Esophagus muscularis mucosa (tissue), 4 donors: ENCODE data around the gene DOCK10. TPM values are rescaled to one million over a fixed set of nuclear protein-coding genes. Genes with fewer than 3 reads are reported as not detected.

ENCODE experiments used
- DNase-seq: peaks from one replicate; pipeline ENCODE4 v3.0.0-alpha.2; 2017; ENCODE audit errors: extremely low spot score
- H3K27ac ChIP-seq, 4 donors: fragments of 200-600 bp; sonication (generic); replicated peaks in 1 of 4; 1 replicate in 3 of 4; 2 replicates in 1 of 4; pipeline ENCODE4 v1.5.1; 2016 to 2019; ENCODE audit warnings: mild to moderate bottlenecking in 1 of 4
- H3K27me3 ChIP-seq, 4 donors: fragments of 200-600 bp; sonication (generic); one replicate each; pipeline versions ENCODE4 v1.5.1 to v1.6.0; 2016 to 2019
- H3K36me3 ChIP-seq, 4 donors: fragments of 200-600 bp; sonication (generic); one replicate each; pipeline ENCODE4 v1.5.1; 2016 to 2019
- H3K4me1 ChIP-seq, 4 donors: fragments of 200-600 bp; sonication (generic); one replicate each; pipeline ENCODE4 v1.5.1; 2016 to 2019
- H3K4me3 ChIP-seq, 4 donors: fragments of 200-600 bp; sonication (generic); 1 replicate in 2 of 4; 2 replicates in 2 of 4; pipeline ENCODE4 v1.5.1; 2016 to 2019; ENCODE audit warnings: mild to moderate bottlenecking in 4 of 4, moderate library complexity in 1 of 4
- H3K9me3 ChIP-seq, 4 donors: fragments of 200-600 bp; sonication (generic); 1 replicate in 3 of 4; 2 replicates in 1 of 4; pipeline ENCODE4 v1.5.1; 2016 to 2019
- EP300 ChIP-seq: sonication (generic); formaldehyde crosslinking; IDR thresholded peaks from one replicate; pipeline ENCODE4 v1.6.1; 2017; ENCODE audit warnings: antibody characterized with exemption
- POLR2A ChIP-seq: fragments of 450-650 bp; IDR thresholded peaks from one replicate; pipeline ENCODE4 v1.6.1; 2017; ENCODE audit warnings: antibody characterized with exemption, moderate library complexity, mild to moderate bottlenecking, low read depth
- POLR2AphosphoS5 ChIP-seq, 2 donors: sonication (generic); formaldehyde crosslinking; IDR thresholded peaks; one replicate each; pipeline ENCODE4 v1.6.1; 2017; ENCODE audit warnings: antibody characterized with exemption in 2 of 2
- WGBS: methylation state at CpG from one replicate; pipeline ENCODE4 v1.1.5; 2018; 5-methylcytosine and 5-hydroxymethylcytosine counted together
- intact Hi-C: fragments of 100-400 bp; cut with DNase I; formaldehyde crosslinking; loops from one replicate; pipeline ENCODE4 v1.15.1; 2023
- total RNA-seq, 4 donors: library from RNA; depleted of rRNA; stranded (reverse); fragments of >200 nt; gene quantifications; one replicate each; pipeline versions ENCODE4 v1.1.0 to v1.2.1, GENCODE V29; 2016
- TF ChIP-seq, protein P1 (sequence below), 3 experiments: fragments of 200-600 bp in 2 of 3; fragments of 450-650 bp in 1 of 3; sonication (generic) in 2 of 3; IDR thresholded peaks; one replicate each; pipeline ENCODE4 v1.5.1; 2017 to 2019; ENCODE audit warnings: antibody characterized with exemption in 3 of 3, mild to moderate bottlenecking in 2 of 3, moderate library complexity in 1 of 3

Gene DOCK10
- total RNA-seq, 4 donors from 2014 or later: 1.9 to 11.6 (median 6.3) TPM

DNA sequence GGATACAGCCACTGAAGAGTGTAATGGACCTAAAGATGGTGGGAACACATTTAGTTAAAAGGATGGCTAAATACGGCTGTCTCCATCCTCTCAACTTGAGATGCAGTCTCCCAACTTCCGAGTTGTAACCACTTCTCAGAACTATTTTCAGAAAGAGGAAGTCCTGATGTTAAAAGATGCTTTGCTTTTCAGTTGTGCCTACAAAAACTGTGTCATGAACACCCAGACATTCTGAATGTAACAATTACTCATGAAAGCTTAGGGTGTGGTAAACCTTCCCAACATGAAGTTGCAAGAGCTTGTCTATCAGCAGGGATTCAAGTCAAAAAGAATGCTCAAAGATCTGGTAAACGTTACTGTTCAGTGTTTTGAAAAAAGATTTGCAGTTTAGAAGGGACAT lies 147.9 kb downstream of the DOCK10 start:
- Histone ChIP-seq H3K36me3 (no peaks in the 10 kb centered on the region), H3K27ac (no peak overlapping the region), H3K9me3 (no peaks in the 10 kb centered on the region), H3K4me1 (no peaks in the 10 kb centered on the region), H3K27me3 (no peaks in the 10 kb centered on the region), H3K4me3 (no peak overlapping the region)
- 62% methylated on average over 3 of the region's 3 CpGs for WGBS
- TF ChIP-seq POLR2AphosphoS5 (IDR thresholded peaks at IDR 0.05) (no peak), EP300 (no peak), POLR2A (no peak)
- TF ChIP-seq, protein P1, sequence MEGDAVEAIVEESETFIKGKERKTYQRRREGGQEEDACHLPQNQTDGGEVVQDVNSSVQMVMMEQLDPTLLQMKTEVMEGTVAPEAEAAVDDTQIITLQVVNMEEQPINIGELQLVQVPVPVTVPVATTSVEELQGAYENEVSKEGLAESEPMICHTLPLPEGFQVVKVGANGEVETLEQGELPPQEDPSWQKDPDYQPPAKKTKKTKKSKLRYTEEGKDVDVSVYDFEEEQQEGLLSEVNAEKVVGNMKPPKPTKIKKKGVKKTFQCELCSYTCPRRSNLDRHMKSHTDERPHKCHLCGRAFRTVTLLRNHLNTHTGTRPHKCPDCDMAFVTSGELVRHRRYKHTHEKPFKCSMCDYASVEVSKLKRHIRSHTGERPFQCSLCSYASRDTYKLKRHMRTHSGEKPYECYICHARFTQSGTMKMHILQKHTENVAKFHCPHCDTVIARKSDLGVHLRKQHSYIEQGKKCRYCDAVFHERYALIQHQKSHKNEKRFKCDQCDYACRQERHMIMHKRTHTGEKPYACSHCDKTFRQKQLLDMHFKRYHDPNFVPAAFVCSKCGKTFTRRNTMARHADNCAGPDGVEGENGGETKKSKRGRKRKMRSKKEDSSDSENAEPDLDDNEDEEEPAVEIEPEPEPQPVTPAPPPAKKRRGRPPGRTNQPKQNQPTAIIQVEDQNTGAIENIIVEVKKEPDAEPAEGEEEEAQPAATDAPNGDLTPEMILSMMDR (IDR thresholded peaks at IDR 0.05): no peak
- intact Hi-C loops: no loop called here
- no peak for DNase-seq

DNA sequence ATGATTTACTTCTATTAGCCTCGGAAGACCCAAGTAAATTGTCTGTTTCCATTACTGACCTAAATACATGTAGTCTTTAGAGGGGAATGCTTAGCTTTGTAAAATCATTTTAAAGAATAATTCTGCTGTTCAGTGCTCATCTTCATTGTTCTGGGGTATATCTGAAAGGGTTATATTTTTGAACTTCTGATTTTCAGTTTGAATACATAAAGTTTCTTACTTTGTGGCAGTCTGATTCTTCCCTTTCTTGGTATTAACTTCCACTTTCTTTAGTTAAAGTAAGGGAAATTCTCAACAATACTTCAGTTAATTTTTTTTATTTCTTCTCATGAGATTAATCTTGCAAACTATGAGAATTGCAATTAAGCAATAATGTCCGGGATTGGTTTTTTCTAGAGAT lies 148.4 kb downstream of the DOCK10 start:
- WGBS: 84% methylated on average over 2 of the region's 2 CpGs
- Histone ChIP-seq H3K4me1 (no peaks in the 10 kb centered on the region), H3K4me3 (no peak overlapping the region), H3K27me3 (no peaks in the 10 kb centered on the region), H3K36me3 (no peaks in the 10 kb centered on the region), H3K9me3 (no peaks in the 10 kb centered on the region), H3K27ac (no peak overlapping the region)
- intact Hi-C loops: no loop called here
- DNase-seq: no peak
- TF ChIP-seq POLR2AphosphoS5 (IDR thresholded peaks at IDR 0.05) (no peak), POLR2A (no peak), EP300 (no peak)
- TF ChIP-seq, protein P1 (IDR thresholded peaks at IDR 0.05): no peak

- 76% methylated on average over 6 of the region's 6 CpGs for WGBS
- no peaks in the 10 kb centered on the region for H3K4me1 ChIP-seq
- intact Hi-C loops: no loop called here
Measured at GRCh38 chr2:224892574-224893204, 149.6 kb downstream of the DOCK10 start.

GRCh38 chr2:224890372-224890771 lies 151.9 kb downstream of the DOCK10 start:
- TF ChIP-seq POLR2AphosphoS5 (IDR thresholded peaks at IDR 0.05): no peak
- TF ChIP-seq, protein P1 (IDR thresholded peaks at IDR 0.05): no peak
- TF ChIP-seq EP300: no peak
- no peak for TF ChIP-seq POLR2A
- 79% methylated on average over 3 of the region's 3 CpGs for WGBS
- intact Hi-C loops: no loop called here

More at GRCh38 chr2:224892574-224893204, 149.6 kb downstream of the DOCK10 start:
- no peak for DNase-seq
- Histone ChIP-seq H3K36me3 (no peaks in the 10 kb centered on the region), H3K4me3 (no peak overlapping the region), H3K27ac (no peak overlapping the region), H3K27me3 (no peaks in the 10 kb centered on the region), H3K9me3 (no peaks in the 10 kb centered on the region)
- TF ChIP-seq, protein P1 (IDR thresholded peaks at IDR 0.05): no peak
- no peak for TF ChIP-seq POLR2A
- TF ChIP-seq POLR2AphosphoS5 (IDR thresholded peaks at IDR 0.05): no peak
- no peak for TF ChIP-seq EP300

GRCh38 chr2:224887141-224887540 lies 155.1 kb downstream of the DOCK10 start:
- Histone ChIP-seq H3K4me3 (no peak overlapping the region), H3K36me3 (no peaks in the 10 kb centered on the region), H3K27me3 (no peaks in the 10 kb centered on the region), H3K27ac (no peak overlapping the region), H3K4me1 (no peaks in the 10 kb centered on the region), H3K9me3 (no peaks in the 10 kb centered on the region)
- intact Hi-C loops: no loop called here
- WGBS: 100% methylated on average over 1 of the region's 1 CpG
- no peak for TF ChIP-seq POLR2AphosphoS5 (IDR thresholded peaks at IDR 0.05)
- TF ChIP-seq EP300: no peak
- no peak for TF ChIP-seq POLR2A
- TF ChIP-seq, protein P1 (IDR thresholded peaks at IDR 0.05): no peak
- DNase-seq: no peak

More at GRCh38 chr2:224890372-224890771, 151.9 kb downstream of the DOCK10 start:
- Histone ChIP-seq H3K36me3 (no peaks in the 10 kb centered on the region), H3K4me1 (no peaks in the 10 kb centered on the region), H3K27me3 (no peaks in the 10 kb centered on the region), H3K4me3 (no peak overlapping the region), H3K27ac (no peak overlapping the region), H3K9me3 (no peaks in the 10 kb centered on the region)
- DNase-seq: no peak
